GM12878 (cell line): ENCODE measurements around the gene OPN4. TPM values are rescaled to one million over a fixed set of nuclear protein-coding genes. Genes with fewer than 3 reads are reported as not detected.

Source experiments
- ATAC-seq: fragments of 200-7000 bp; cut with Tn5 transposase; 3 replicates; pipeline ENCODE4 v1.9.1; 2020; ENCODE audit warnings: mild to moderate bottlenecking, moderate library complexity
- BruUV-seq: library from RNA; stranded (reverse); fragments of 400-500 nt; replicated peaks from 2 replicates; lab custom pipeline; 2021; lab: Mats Ljungman, UMichigan
- CTCF ChIA-PET: fragments of 300-600 bp; sonication (Branson Sonifier 250); formaldehyde crosslinking; extraction: SDS; loops from one replicate; lab custom pipeline; 2021; ENCODE audit warnings: inconsistent platforms; lab: Yijun Ruan, JAX
- POLR2A ChIA-PET: fragments of 350-600 bp; formaldehyde crosslinking; extraction: SDS; loops from one replicate; lab custom pipeline; 2021; ENCODE audit warnings: inconsistent platforms; lab: Charles Lee
- RAD21 ChIA-PET: fragments of 300-600 bp; sonication (Branson Sonifier 250); formaldehyde crosslinking; loops from one replicate; lab custom pipeline; 2023; ENCODE audit warnings: antibody characterized with exemption; ENCODE audit not compliant: unreplicated experiment; lab: Charles Lee
- SMC1A ChIA-PET: fragments of 300-600 bp; sonication (Branson Sonifier 250); formaldehyde crosslinking; loops from one replicate; lab custom pipeline; 2023; ENCODE audit not compliant: unreplicated experiment, uncharacterized antibody; lab: Charles Lee
- DNase-seq: peaks from one replicate; pipeline ENCODE4 v3.0.0-alpha.2; 2011; ENCODE audit warnings: low read depth, low spot score
- FAIRE-seq: peaks from 3 replicates; lab custom pipeline; 2011; peaks lifted over from hg19 to GRCh38; lab: Jason Lieb, UNC
- H2AFZ ChIP-seq: 2 replicates; pipeline ENCODE4 v1.6.0; 2011; ENCODE audit warnings: low read depth, low read length, control low read depth; ENCODE audit not compliant: control insufficient read depth
- H3K27ac ChIP-seq: 2 replicates; pipeline ENCODE4 v1.5.1; 2011; ENCODE audit warnings: control low read depth; ENCODE audit not compliant: control insufficient read depth, insufficient read depth
- H3K27me3 ChIP-seq, 2 experiments: replicated peaks in 1 of 2; 2 replicates each; pipeline versions ENCODE4 v1.6.0 to v1.6.1; 2011; ENCODE audit warnings: low read length in 1 of 2; ENCODE audit not compliant: control insufficient read depth in 2 of 2, insufficient read depth in 2 of 2
- H3K36me3 ChIP-seq, 2 experiments: 2 replicates each; pipeline ENCODE4 v1.5.1; 2011; ENCODE audit warnings: low read length in 1 of 2; ENCODE audit not compliant: control insufficient read depth in 2 of 2, insufficient read depth in 2 of 2
- H3K4me1 ChIP-seq: 2 replicates; pipeline ENCODE4 v1.6.1; 2011; ENCODE audit warnings: mild to moderate bottlenecking, low read length, moderate library complexity, mixed read lengths; ENCODE audit not compliant: control insufficient read depth, insufficient read depth
- H3K4me2 ChIP-seq: 2 replicates; pipeline ENCODE4 v1.6.0; 2011; ENCODE audit warnings: control low read depth; ENCODE audit not compliant: control insufficient read depth, insufficient read depth
- H3K4me3 ChIP-seq: fragments of 200-600 bp; sonication (generic); 2 replicates; pipeline ENCODE4 v1.5.1; 2016
- H3K79me2 ChIP-seq: 2 replicates; pipeline ENCODE4 v1.6.0; 2011; ENCODE audit warnings: low read length; ENCODE audit not compliant: control insufficient read depth, insufficient read depth
- H3K9ac ChIP-seq: 2 replicates; pipeline ENCODE4 v1.8.0; 2011; ENCODE audit warnings: low read length, control low read depth, mixed read lengths; ENCODE audit not compliant: control insufficient read depth, insufficient read depth
- H3K9me3 ChIP-seq: replicated peaks from 3 replicates; pipeline ENCODE4 v1.5.1; 2011; ENCODE audit warnings: mild to moderate bottlenecking, low read length; ENCODE audit not compliant: control insufficient read depth, insufficient read depth
- H4K20me1 ChIP-seq: 2 replicates; pipeline ENCODE4 v1.6.0; 2011; ENCODE audit not compliant: control insufficient read depth, insufficient read depth
- IKZF1 ChIP-seq: fragments of 450-650 bp; conservative IDR thresholded peaks from 2 replicates; pipeline ENCODE4 v1.6.1; 2017; ENCODE audit warnings: antibody characterized with exemption, mild to moderate bottlenecking
- IKZF2 ChIP-seq, 2 experiments: fragments of 450-650 bp; IDR thresholded peaks; 2 replicates each; pipeline ENCODE4 v1.6.1; 2017; ENCODE audit warnings: mild to moderate bottlenecking in 2 of 2, moderate library complexity in 2 of 2
- MEF2B ChIP-seq: fragments of 450-650 bp; IDR thresholded peaks from 2 replicates; pipeline ENCODE4 v1.6.1; 2018; ENCODE audit warnings: mild to moderate bottlenecking, moderate library complexity; ENCODE audit not compliant: partially characterized antibody, poor library complexity, severe bottlenecking
- NR2F1 ChIP-seq: fragments of 450-650 bp; conservative IDR thresholded peaks from 2 replicates; pipeline ENCODE4 v1.6.1; 2017; ENCODE audit warnings: mild to moderate bottlenecking
- POLR2A ChIP-seq: IDR thresholded peaks from 2 replicates; pipeline ENCODE4 v1.6.1; 2011; ENCODE audit warnings: low read depth, mild to moderate bottlenecking, low read length
- RAD21 ChIP-seq: IDR thresholded peaks from 2 replicates; pipeline ENCODE4 v1.6.1; 2011; ENCODE audit warnings: mild to moderate bottlenecking, low read depth, low read length, moderate library complexity; ENCODE audit not compliant: insufficient read depth
- RAD51 ChIP-seq: fragments of 450-650 bp; IDR thresholded peaks from 2 replicates; pipeline ENCODE4 v1.6.1; 2016; ENCODE audit warnings: moderate library complexity, mild to moderate bottlenecking, inconsistent platforms
- SMAD1 ChIP-seq: fragments of 450-650 bp; IDR thresholded peaks from 2 replicates; pipeline ENCODE4 v1.6.1; 2018; ENCODE audit warnings: mild to moderate bottlenecking, low read depth; ENCODE audit not compliant: partially characterized antibody
- SMARCA5 ChIP-seq: fragments of 450-650 bp; IDR thresholded peaks from 2 replicates; pipeline ENCODE4 v1.6.1; 2017; ENCODE audit warnings: mild to moderate bottlenecking
- TCF3 ChIP-seq: IDR thresholded peaks from 2 replicates; pipeline ENCODE4 v1.6.1; 2012; ENCODE audit warnings: low read depth, mild to moderate bottlenecking, low read length, borderline replicate concordance; ENCODE audit not compliant: insufficient read depth
- ZNF24 ChIP-seq: fragments of 450-650 bp; IDR thresholded peaks from 2 replicates; pipeline ENCODE4 v1.6.1; 2017; ENCODE audit warnings: antibody characterized with exemption, mild to moderate bottlenecking
- ZNF274 ChIP-seq: IDR thresholded peaks from one replicate; pipeline ENCODE4 v1.8.0; 2011; ENCODE audit not compliant: insufficient read length, insufficient read depth
- WGBS: methylation state at CpG from one replicate; pipeline ENCODE4 v1.1.6; 2016; ENCODE audit warnings: low lambda C conversion rate; ENCODE audit not compliant: insufficient replicate concordance, insufficient coverage; ENCODE audit errors: missing lambda C conversion rate; 5-methylcytosine and 5-hydroxymethylcytosine counted together
- in situ Hi-C: fragments of 300-500 bp; cut with MboI; formaldehyde crosslinking; loops from 9 replicates; pipeline ENCODE4 v1.14.3; 2018; ENCODE audit warnings: mixed read lengths
- intact Hi-C: fragments of 100-400 bp; cut with micrococcal nuclease; formaldehyde crosslinking; loops from one replicate; pipeline ENCODE4 v1.14.2; 2022; ENCODE audit not compliant: unreplicated experiment
- polyA plus RNA-seq, 11 experiments: library from polyadenylated mRNA; depleted of rRNA in 4 of 11; unstranded in 6 of 11; stranded (reverse) in 5 of 11; fragments of >200 nt; fragmentation: Nextera tagmentation in 4 of 11; fragmentation: Illumina TruSeq in 1 of 11; extraction: Ambion mirVana in 4 of 11; extraction: Trizol in 1 of 11; gene quantifications; 1 replicate in 1 of 11; 2 replicates in 10 of 11; pipeline versions ENCODE4 v1.2.1 to v1.2.3, GENCODE V29; 2011 to 2016; ENCODE audit warnings: inconsistent platforms in 2 of 11, missing spikeins in 2 of 11, low read depth in 1 of 11
- total RNA-seq, 4 experiments: library from RNA; depleted of rRNA in 3 of 4; stranded (reverse); fragments of >200 nt in 3 of 4; fragmentation: Illumina TruSeq in 1 of 4; extraction: Trizol in 1 of 4; gene quantifications; 2 replicates each; pipeline versions ENCODE4 v1.2.1 to v1.2.3, GENCODE V29; 2013 to 2021
- TF ChIP-seq, protein P1 (sequence below): IDR thresholded peaks from 2 replicates; pipeline ENCODE4 v1.6.1; 2012; ENCODE audit warnings: low read depth, low read length, improper control_type of control experiment
- TF ChIP-seq, protein P2 (sequence below): fragments of 450-650 bp; IDR thresholded peaks from 2 replicates; pipeline ENCODE4 v1.6.1; 2017; ENCODE audit warnings: mild to moderate bottlenecking, moderate library complexity
- TF ChIP-seq, protein P3 (sequence below): fragments of 450-650 bp; IDR thresholded peaks from 2 replicates; pipeline ENCODE4 v1.6.1; 2017; ENCODE audit warnings: borderline replicate concordance
- TF ChIP-seq, protein P4 (sequence below): fragments of 450-650 bp; IDR thresholded peaks from 2 replicates; pipeline ENCODE4 v1.6.1; 2017; ENCODE audit warnings: mild to moderate bottlenecking, low read depth, inconsistent platforms; ENCODE audit not compliant: poor library complexity, severe bottlenecking

OPN4 gene
- total and polyA plus RNA-seq, 10 of the 15 experiments (the other 5 are each of a cell fraction or from before 2014, with no cell fraction given): not detected

DNA sequence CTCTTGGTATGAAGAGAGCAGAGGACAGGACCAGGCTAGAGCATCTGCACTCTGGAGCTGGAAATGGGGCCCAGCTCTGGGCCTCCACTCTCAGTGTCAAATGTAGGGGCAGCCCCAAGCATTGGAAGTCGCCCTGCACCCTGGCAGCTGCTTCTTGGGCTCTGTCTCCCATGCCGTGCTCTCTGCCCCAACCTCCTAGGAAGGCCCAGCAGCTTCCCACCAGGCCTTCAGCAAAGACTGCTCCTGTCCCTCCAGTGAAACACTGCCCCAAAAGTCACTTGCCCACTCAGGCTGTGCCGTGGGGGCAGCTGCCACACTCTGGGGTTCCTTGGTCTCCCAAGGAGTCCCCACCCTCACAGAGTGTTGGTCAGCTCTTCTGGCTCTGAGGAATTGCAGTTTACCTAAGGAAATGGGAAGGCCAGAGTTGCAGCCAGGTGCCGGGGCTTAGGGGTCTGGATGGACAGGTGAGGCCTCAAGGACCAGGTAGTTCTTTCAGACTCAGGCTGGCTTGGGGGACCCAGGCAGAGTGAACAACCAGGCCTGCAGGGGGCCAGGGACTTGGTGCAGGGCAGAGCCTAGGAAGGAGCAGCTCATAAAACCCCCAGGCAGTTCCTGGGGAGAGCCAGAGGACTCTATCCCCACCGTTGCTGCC lies 9.4 kb upstream of the OPN4 start:
- H3K79me2 ChIP-seq: no peaks in the 10 kb centered on the region
- H3K27ac ChIP-seq: no peak overlapping the region
- no peaks in the 10 kb centered on the region; the same call in 2 of the 3 replicates for H3K9me3 ChIP-seq
- ChIA-PET CTCF (interaction anchor here (0.7 to 1.6 kb wide), 5 partner anchors 15 to 251 kb away, joined by 3 to 4 read pairs (median 3); partner anchors contain the start of gene LDB3), POLR2A (interaction anchor here (1.0 kb wide), 1 partner anchor 67 kb away, joined by 3 read pairs; no protein-coding TSS in a partner anchor), SMC1A (interaction anchor here (1.0 to 2.9 kb wide), 5 partner anchors 56 to 256 kb away, joined by 3 to 8 read pairs (median 3); no protein-coding TSS in a partner anchor), RAD21 (interaction anchor here (1.3 to 2.6 kb wide), 2 partner anchors 27 to 39 kb away, joined by 7 to 9 read pairs; no protein-coding TSS in a partner anchor)
- no peaks in the 10 kb centered on the region for H3K27me3 ChIP-seq
- no peak overlapping the region for H3K4me2 ChIP-seq
- H2AFZ ChIP-seq: no peak overlapping the region
- BruUV-seq: no TSS peak
- H3K9ac ChIP-seq: no peak overlapping the region
- 54% methylated on average over 5 of the region's 5 CpGs for WGBS
- H3K36me3 ChIP-seq: no peaks in the 10 kb centered on the region
- FAIRE-seq (no peak), DNase-seq (no peak), ATAC-seq (peak; percentile 29)
- H4K20me1 ChIP-seq: no peaks in the 10 kb centered on the region
- in situ Hi-C loops: no loop called here
- H3K4me1 ChIP-seq: peaks cover 18% of the 10 kb centered on the region
- no peak overlapping the region for H3K4me3 ChIP-seq
- intact Hi-C loops: no loop called here
- TF ChIP-seq, protein P1, sequence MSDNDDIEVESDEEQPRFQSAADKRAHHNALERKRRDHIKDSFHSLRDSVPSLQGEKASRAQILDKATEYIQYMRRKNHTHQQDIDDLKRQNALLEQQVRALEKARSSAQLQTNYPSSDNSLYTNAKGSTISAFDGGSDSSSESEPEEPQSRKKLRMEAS: no peak
- TF ChIP-seq, protein P2, sequence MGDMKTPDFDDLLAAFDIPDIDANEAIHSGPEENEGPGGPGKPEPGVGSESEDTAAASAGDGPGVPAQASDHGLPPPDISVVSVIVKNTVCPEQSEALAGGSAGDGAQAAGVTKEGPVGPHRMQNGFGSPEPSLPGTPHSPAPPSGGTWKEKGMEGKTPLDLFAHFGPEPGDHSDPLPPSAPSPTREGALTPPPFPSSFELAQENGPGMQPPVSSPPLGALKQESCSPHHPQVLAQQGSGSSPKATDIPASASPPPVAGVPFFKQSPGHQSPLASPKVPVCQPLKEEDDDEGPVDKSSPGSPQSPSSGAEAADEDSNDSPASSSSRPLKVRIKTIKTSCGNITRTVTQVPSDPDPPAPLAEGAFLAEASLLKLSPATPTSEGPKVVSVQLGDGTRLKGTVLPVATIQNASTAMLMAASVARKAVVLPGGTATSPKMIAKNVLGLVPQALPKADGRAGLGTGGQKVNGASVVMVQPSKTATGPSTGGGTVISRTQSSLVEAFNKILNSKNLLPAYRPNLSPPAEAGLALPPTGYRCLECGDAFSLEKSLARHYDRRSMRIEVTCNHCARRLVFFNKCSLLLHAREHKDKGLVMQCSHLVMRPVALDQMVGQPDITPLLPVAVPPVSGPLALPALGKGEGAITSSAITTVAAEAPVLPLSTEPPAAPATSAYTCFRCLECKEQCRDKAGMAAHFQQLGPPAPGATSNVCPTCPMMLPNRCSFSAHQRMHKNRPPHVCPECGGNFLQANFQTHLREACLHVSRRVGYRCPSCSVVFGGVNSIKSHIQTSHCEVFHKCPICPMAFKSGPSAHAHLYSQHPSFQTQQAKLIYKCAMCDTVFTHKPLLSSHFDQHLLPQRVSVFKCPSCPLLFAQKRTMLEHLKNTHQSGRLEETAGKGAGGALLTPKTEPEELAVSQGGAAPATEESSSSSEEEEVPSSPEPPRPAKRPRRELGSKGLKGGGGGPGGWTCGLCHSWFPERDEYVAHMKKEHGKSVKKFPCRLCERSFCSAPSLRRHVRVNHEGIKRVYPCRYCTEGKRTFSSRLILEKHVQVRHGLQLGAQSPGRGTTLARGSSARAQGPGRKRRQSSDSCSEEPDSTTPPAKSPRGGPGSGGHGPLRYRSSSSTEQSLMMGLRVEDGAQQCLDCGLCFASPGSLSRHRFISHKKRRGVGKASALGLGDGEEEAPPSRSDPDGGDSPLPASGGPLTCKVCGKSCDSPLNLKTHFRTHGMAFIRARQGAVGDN: 0 out of 2 replicates have a peak, but pooled peaks have one; percentile 63
- 0 out of 2 replicates have a peak, but pooled peaks have one; percentile 17 for TF ChIP-seq NR2F1
- TF ChIP-seq, protein P3, sequence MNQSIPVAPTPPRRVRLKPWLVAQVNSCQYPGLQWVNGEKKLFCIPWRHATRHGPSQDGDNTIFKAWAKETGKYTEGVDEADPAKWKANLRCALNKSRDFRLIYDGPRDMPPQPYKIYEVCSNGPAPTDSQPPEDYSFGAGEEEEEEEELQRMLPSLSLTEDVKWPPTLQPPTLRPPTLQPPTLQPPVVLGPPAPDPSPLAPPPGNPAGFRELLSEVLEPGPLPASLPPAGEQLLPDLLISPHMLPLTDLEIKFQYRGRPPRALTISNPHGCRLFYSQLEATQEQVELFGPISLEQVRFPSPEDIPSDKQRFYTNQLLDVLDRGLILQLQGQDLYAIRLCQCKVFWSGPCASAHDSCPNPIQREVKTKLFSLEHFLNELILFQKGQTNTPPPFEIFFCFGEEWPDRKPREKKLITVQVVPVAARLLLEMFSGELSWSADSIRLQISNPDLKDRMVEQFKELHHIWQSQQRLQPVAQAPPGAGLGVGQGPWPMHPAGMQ: no peak
- no peak for TF ChIP-seq SMAD1
- no peak for TF ChIP-seq RAD21
- no peak for TF ChIP-seq POLR2A
- TF ChIP-seq ZNF274: no peak
- TF ChIP-seq SMARCA5: peak; percentile 82; the same call in 1 of the 2 replicates
- TF ChIP-seq, protein P4, sequence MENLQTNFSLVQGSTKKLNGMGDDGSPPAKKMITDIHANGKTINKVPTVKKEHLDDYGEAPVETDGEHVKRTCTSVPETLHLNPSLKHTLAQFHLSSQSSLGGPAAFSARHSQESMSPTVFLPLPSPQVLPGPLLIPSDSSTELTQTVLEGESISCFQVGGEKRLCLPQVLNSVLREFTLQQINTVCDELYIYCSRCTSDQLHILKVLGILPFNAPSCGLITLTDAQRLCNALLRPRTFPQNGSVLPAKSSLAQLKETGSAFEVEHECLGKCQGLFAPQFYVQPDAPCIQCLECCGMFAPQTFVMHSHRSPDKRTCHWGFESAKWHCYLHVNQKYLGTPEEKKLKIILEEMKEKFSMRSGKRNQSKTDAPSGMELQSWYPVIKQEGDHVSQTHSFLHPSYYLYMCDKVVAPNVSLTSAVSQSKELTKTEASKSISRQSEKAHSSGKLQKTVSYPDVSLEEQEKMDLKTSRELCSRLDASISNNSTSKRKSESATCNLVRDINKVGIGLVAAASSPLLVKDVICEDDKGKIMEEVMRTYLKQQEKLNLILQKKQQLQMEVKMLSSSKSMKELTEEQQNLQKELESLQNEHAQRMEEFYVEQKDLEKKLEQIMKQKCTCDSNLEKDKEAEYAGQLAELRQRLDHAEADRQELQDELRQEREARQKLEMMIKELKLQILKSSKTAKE: no peak
- no peak for TF ChIP-seq TCF3
- peak; percentile 48; the same call in 1 of the 2 replicates for TF ChIP-seq IKZF1
- TF ChIP-seq MEF2B: peak; percentile 45
- TF ChIP-seq RAD51: no peak
- TF ChIP-seq ZNF24: no peak
- peak in 1 of 2 experiments; percentile 12; a peak in 1 of 4 replicates for TF ChIP-seq IKZF2 (IDR thresholded peaks at IDR 0.05)
